Activated CD4-positive, alpha-beta T cell treated with anti-CD3 and anti-CD28 coated beads, Interleukin-2, amount 50 U/mL, for 16 hours (primary cell): ENCODE measurements around the gene OR1L4.

ENCODE experiments used
- DNase-seq: peaks from one replicate; pipeline ENCODE4 v3.0.0-alpha.2; 2020

Gene OR1L4

GRCh38 chr9:122723690-122724089, at the start of gene OR1L4:
TSS of gene OR1L4 (plus strand) at chr9:122723990. CDS start at chr9:122723990, 0 bp downstream.
- no peak for DNase-seq

GRCh38 chr9:122684851-122685250, 38.9 kb upstream of the OR1L4 start:
- DNase-seq, result no peak

- DNase-seq, result no peak
Measured at GRCh38 chr9:122695696-122696095, 28.1 kb upstream of the OR1L4 start.

GRCh38 chr9:122718038-122718437, 5.8 kb upstream of the OR1L4 start:
- DNase-seq, result no peak

GRCh38 chr9:122719218-122719617, 4.6 kb upstream of the OR1L4 start:
- no peak for DNase-seq

- DNase-seq, result no peak
Measured at GRCh38 chr9:122742003-122742402, 18.2 kb downstream of the OR1L4 start, which contains the start of gene OR1L6. TSS of gene OR1L6 (plus strand) at chr9:122742303. CDS start at chr9:122749848, 7,545 bp downstream.

- DNase-seq, result no peak
Measured at GRCh38 chr9:122754825-122755224, 31.0 kb downstream of the OR1L4 start.

GRCh38 chr9:122767817-122768216, 44.0 kb downstream of the OR1L4 start:
- DNase-seq, result no peak
